ENCODE results near the gene LENEP.
A peak's percentile ranks its signal among the peaks of the same experiment; 100 is the strongest.

The LENEP gene

DNA sequence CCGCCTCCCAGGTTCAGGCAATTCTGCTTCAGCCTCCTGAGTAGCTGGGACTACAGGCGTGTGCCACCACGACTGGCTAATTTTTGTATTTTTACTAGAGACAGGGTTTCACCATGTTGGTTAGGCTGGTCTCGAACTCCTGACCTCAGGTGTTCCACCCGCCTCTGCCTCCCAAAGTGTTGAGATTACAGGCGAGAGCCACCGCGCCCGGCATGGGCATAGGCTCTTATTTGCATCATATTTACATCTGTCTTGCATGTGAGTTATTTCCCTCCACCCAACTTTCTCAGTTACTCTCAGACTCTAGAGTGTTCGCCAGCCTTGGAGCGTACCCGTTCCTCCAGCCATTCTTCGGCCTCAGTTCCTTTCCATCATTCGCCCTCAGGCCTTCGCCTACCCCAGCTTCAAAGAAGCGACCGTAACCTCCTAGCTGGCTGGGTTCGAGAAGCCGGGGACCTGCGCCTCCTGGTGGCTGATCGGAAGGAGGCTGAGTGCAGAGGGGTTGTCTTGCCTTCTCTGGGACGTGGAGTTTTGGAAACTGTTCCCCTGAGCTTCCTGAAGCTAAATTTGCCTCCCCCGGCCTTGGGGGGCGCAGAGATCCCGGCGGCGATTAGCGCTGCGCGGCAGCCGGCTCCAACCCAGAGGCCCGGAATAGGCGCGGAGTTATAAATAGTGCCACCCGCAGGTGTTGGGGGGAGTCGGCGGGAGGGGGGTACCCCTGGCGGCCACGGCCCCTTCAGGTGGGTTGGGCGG is 5.6 kb downstream of the LENEP start:
- peak; percentile 60 to 75 for DNase-seq (ENCODE audit: extremely low read depth in 1 of 2, low read depth in 1 of 2)

DNA sequence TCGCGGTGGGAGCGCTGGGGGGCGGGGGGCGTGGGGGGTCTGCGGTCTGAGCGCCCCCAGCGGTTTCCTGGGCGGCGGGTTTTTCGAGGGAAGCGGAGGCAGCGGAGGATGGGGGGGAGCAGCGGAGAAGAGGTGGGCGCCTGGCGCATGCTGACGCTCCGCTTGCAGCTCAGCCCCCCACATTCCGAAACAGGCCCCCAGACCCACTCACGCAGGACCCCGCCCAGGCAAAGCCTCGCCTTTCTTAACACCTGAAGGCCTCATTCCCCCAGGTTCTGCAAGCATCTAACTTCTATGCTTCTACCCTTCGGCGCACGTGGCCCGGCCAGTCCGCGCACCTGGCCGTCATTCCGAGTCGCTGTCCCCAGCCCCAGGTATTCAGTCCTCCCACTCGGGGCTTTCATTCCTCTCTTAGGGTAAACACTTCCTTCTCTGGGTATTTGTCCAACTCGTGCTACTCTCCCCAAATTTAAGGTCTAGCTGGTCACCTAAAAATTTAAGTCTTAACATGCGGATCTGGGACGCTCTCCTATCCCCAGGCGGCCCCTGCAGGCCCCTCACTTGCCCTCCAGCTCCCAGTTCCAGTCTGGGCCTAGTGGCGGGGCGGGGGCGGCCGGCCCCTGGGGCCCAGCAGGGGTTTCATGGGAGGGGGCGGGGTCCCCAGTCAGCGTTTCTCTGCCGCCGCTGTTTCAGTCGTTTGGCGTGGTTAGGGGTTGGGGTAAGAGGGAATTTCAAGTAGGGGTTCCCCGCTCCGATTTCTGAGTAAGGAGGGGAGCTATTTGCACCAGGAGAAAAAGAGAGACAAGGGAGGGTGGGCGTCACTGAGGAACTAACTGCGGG is 6.4 kb downstream of the LENEP start:
- DNase-seq (ENCODE audit: extremely low read depth in 1 of 2, low read depth in 1 of 2), result peak in 1 of 2 donors; percentile 66

DNA sequence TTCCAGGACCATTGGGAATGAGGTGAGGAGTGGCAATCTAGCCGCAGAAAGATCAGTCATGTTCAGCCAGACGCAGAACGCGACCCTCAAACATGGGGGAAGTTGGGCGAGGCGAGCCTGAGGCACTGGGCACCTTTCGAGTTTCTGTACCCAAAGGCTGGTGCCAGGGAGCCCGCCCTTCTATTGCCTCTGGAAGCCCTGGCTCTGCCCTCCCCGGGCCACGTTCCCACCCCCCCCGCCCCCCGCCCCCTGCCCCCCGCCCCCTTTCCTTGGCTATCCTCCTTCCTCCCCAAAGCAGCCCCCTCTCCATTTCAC is 7.0 kb downstream of the LENEP start:
- no peak for DNase-seq (ENCODE audit: extremely low read depth in 1 of 2, low read depth in 1 of 2)

DNA sequence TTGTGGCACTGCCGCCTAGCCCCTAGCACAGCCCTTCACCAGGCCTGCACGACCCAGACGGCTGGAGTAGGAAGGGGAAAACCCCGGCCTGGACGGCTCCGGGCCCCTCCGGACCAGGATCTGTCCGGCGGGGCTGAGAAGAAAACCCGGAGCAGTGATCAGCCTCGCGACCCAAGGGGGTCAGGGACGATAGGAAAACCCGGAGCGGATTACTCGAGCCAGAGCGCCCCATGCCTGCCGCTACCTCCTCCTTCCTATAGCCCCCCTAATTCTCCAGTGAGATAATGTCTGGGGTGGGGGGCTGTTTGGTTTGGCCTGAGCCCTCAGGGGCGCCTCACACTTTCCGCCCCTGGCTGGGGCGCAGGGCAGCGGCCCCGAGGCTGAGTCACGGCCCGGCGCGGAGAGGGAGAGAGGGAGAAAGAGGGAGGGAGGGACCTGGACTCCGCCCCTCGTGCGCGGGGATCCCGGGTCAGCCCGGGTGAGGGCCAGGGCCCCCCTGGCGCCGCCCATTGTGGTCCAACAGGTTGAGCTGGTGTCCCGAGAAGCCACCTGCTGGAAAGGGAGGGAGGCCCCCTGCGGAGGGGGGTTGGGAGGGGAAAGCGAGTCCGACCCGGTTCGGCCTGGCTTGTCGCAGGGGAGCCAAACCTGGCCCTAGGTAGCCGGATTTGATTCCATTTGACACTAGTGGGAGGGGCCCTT is 7.5 kb downstream of the LENEP start:
- DNase-seq (ENCODE audit: extremely low read depth in 1 of 2, low read depth in 1 of 2), result peak; percentile 73 to 86

DNA sequence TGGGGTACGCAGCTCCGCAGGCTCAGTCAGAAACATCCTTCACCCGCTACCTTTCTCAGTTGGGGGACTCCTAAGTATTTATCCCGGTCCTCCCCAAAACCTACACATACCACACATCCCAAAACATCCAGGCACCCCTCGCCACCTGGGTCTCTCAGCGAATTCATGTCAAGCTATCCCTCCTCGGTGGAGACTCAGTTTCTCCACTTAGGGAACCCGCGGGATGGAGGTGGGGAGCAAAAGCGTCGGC is 8.0 kb downstream of the LENEP start:
- DNase-seq (ENCODE audit: extremely low read depth in 1 of 2, low read depth in 1 of 2), result no peak

DNA sequence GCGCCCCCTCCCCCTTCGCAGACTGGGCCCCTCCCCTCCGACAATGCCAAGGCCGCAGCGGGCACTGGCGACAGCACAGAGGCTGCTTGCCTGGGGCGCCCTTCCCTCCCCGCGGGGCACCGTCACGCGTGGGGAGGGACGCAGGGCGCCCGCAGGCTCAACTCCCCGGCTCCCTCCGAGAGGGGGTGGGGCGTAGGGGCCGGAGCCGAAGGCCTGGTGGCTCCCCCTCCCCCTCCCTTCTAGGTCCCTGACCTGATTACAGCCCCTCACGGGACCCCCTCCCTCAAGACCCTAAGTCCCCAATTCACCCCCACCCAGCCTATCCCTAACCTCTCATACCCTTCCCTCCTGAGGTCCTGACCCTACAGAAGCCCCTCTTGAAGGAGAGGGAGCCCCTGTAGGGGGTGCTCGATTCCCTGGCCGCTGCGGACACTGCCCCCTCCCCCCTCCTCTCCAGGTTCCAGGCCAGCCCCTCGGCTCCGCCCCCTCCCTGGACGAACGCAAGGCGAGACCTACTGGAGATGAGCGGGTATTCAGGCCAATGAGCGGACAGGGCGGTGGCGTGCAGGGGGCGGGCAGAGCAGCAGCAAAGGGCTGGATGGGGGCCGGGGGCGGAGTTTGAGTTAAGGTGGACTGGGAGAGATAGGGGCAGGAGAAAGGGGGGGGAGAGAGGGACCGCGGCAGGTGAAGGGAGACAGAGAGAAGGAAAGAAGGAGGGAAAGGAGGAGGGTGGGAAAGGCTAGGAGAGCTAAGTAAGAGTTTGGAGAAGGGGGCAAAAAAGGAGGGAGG is 8.5 kb downstream of the LENEP start:
- DNase-seq (ENCODE audit: extremely low read depth in 1 of 2, low read depth in 1 of 2), result peak; percentile 95 to 100

DNA sequence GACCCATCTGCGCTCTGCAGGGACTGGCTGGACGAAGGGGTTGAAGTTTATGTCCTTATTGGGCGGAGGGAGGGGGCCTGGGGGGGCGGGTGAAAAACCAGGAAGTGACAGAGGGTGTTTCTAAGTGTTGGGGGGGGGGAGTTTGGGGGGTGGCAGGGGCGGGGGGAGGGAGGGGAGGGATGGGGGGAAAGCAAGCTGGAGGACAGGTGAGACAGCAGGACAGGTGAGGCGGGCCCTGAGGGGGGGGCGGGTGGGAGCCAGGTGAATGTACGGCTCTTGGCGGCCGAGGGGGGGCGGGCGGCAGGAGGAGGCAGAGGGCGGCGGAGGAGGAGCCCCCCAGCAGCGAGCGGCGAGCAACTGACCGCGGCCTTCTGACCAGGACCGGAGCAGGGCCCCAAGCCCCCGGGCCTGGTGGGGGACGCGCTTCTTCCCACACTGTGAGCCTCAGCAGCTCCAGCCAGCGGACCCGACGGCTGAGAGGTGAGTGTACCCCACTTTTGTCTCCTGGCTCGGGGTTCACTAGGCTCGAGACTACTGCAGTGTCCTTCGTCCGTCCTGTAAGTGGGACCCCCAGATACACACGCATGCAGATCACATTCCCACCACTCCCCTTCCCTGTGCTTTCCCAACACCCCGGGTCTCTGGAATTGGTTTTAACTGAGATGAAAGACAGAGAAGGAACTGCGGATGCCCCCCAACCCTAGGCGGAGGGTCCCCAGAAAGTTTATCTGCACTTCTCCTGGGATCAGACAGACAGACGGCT is 9.3 kb downstream of the LENEP start, which contains the start of gene ZBTB7B:
Gene ZBTB7B, plus strand, starts transcription at position 339 of the 763 bp plus-strand sequence. CDS start 11,859 bp downstream, outside the sequence.
- DNase-seq (ENCODE audit: extremely low read depth in 1 of 2, low read depth in 1 of 2), result no peak

GRCh38 chr1:155003227-155003765 is 9.9 kb downstream of the LENEP start:
- DNase-seq (ENCODE audit: extremely low read depth in 1 of 2, low read depth in 1 of 2), result no peak

DNA sequence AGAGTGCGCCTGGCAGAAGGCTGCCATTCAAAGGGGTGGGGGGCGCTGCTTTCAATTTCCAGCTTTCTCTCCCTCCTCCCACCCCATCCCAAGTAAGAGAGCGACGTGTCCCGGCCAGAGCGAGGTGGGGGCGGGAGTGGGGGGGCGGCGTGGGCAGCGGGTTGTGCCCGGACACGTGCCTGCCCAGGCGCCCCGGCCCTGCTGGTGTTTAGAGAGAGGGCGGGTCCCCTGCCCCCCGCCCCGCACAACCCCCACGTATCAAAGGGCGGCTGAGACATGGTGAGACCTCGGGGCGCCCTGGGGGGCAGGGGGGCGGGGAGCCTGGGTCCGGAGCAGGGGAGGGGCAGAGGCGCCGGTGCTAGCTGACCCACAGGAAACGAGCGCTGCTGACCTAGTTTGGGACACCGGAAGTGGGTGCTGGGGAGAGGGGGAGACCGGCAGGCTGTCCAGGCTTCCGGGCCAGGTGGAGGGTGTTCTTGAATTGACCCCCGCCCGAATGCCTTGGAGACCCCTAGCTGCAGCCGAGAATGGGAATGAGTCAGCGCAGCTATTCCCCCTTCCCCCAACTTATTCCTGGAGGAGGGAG is 10.5 kb downstream of the LENEP start:
- DNase-seq (ENCODE audit: extremely low read depth in 1 of 2, low read depth in 1 of 2), result no peak

DNA sequence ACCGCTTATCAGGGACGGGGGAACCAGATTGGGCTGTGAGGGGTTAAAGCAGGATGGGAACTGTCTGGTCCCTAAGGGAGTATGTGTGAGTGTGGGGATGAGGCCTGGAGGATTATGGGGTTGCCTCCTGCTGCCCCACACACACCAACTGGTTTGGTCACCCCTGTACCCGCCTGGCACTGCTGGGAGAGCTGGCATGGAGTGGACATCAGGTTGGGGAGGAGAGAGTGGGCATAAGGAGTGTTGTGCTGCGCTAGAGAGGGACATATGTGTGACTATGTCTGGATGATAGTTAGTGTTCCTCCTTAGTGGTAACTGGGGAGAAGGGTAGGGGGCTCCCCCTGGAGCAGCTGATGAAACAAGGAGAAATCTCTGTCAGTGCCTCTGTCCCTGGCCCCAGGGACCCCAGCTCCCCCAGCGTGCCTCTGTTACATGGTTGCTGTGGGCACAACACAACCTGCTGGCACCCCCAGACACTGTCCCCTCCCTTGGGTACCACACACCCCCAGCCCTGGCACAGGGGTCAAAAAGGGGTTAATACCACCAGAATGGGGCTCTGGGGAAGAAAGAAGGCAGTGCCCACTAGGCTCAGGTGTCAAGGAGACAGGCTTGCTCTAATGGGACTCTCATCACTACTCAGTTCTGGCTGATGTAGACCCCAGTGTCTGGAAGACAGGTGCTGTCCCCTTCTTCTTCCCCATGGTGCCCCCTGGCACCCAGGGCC is 11.1 kb downstream of the LENEP start:
- DNase-seq (ENCODE audit: extremely low read depth in 1 of 2, low read depth in 1 of 2), result no peak

GRCh38 chr1:155005076-155006011 is 12.0 kb downstream of the LENEP start:
- DNase-seq (ENCODE audit: extremely low read depth in 1 of 2, low read depth in 1 of 2), result no peak

DNA sequence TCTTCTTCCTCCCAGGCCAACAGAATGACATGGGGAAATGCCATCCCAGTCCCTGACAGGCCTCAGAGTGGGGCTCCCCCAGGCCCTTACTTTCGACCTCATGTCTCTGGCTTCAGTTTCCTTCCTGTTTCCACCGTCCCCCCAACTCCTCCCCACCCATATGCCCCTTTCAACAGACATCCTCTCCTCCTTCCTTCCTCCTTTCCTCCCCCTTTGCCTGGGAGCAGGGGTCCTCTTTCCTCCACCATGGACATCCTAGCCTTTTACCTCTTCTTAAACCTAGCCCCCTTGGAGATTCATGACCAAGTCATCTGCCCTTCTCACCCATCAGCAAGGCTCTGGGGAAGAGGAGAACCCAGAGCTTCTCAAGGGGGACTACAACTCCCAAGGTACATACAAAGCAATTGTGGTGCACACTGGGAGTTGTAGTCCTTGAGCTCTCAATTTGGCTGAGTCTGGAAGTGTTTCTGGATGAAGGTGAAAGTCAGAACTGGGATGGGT is 13.3 kb downstream of the LENEP start:
- DNase-seq (ENCODE audit: extremely low read depth in 1 of 2, low read depth in 1 of 2), result no peak

GRCh38 chr1:155007251-155007828 is 14.0 kb downstream of the LENEP start:
- no peak for DNase-seq (ENCODE audit: extremely low read depth in 1 of 2, low read depth in 1 of 2)

DNA sequence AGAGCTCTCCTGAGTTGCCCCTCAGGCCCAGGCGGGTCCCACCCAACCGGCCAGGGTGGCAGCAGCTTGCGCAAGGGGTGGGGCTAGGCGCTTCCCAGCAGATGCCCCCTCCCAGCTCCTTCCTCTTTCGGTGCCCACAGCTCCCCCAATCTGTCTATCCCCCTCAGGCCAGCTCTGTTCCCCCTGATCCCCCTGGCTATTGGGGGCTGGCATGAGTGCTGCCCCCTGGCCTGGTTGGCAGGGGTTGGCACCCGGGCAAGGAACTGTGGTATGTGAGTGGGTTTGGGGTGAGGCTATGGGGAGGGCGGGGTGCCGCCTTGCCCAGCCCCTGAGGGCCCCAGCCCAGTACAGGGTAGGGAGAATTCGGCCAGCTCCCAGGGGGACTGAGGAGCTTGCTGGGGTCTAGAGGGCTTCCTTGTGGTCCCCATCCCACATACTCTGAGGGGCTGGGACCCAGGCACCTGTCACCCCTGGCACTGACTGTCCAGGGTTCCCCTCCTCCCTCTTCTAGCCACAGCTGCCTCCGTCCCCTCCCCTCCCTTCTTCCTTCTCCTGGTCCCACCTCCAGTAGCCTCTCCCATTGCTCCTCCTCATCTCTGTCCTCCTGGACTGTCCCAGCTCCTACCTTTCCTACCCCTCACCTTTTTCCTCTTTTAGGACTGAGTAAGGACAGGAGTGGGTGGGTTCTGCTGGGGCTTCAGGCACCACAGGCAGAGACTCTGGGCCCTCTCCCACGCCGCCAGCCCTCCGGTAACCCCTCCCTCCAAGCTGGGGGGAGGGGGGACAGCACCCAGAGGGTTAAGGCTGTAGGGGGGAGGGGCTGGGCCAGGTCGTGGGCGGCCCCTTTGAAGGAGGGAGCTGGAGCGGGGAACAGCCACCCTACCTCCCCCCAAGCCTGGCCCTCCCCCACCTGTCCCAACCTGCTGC is 14.9 kb downstream of the LENEP start:
- no peak for DNase-seq (ENCODE audit: extremely low read depth in 1 of 2, low read depth in 1 of 2)

GRCh38 chr1:155009221-155009711 is 15.9 kb downstream of the LENEP start:
- DNase-seq (ENCODE audit: extremely low read depth in 1 of 2, low read depth in 1 of 2), result no peak

GRCh38 chr1:155009742-155010141 is 16.4 kb downstream of the LENEP start:
- no peak for DNase-seq (ENCODE audit: extremely low read depth in 1 of 2, low read depth in 1 of 2)

All from stimulated activated CD8-positive, alpha-beta memory T cell treated with anti-CD3 and anti-CD28 coated beads, Interleukin-7, amount 100 ng/mL, for 48 hours (primary cell).